Measurements from ENCODE around the gene RNF220.

The RNF220 gene

GRCh38 chr1:44519035-44519676, 114.1 kb downstream of the RNF220 start:
- no peak for TF ChIP-seq CTCF (IDR thresholded peaks at IDR 0.05; ENCODE audit: low read depth, low read length)
- no peak for DNase-seq (ENCODE audit: low read depth in 2 of 2)
- no peak overlapping the region for H3K4me3 ChIP-seq (replicated peaks in 1 of 2; ENCODE audit: low read depth in 2 of 2, low read length in 2 of 2)

- no peak for TF ChIP-seq CTCF (IDR thresholded peaks at IDR 0.05; ENCODE audit: low read depth, low read length)
- no peak for DNase-seq (ENCODE audit: low read depth in 2 of 2)
- no peak overlapping the region for H3K4me3 ChIP-seq (replicated peaks in 1 of 2; ENCODE audit: low read depth in 2 of 2, low read length in 2 of 2)
These were observed 116.5 kb downstream of the RNF220 start for GRCh38 chr1:44521378-44522080.

- DNase-seq (ENCODE audit: low read depth in 2 of 2) = no peak
- no peak for TF ChIP-seq CTCF (IDR thresholded peaks at IDR 0.05; ENCODE audit: low read depth, low read length)
- H3K4me3 ChIP-seq (replicated peaks in 1 of 2; ENCODE audit: low read depth in 2 of 2, low read length in 2 of 2) = no peak overlapping the region
These were observed 118.8 kb downstream of the RNF220 start for GRCh38 chr1:44523593-44524591.

GRCh38 chr1:44524655-44525500, 119.8 kb downstream of the RNF220 start:
- no peak overlapping the region for H3K4me3 ChIP-seq (replicated peaks in 1 of 2; ENCODE audit: low read depth in 2 of 2, low read length in 2 of 2)
- TF ChIP-seq CTCF (IDR thresholded peaks at IDR 0.05; ENCODE audit: low read depth, low read length) = no peak
- DNase-seq (ENCODE audit: low read depth in 2 of 2) = no peak

- no peak for TF ChIP-seq CTCF (IDR thresholded peaks at IDR 0.05; ENCODE audit: low read depth, low read length)
- H3K4me3 ChIP-seq (replicated peaks in 1 of 2; ENCODE audit: low read depth in 2 of 2, low read length in 2 of 2) = no peak overlapping the region
- no peak for DNase-seq (ENCODE audit: low read depth in 2 of 2)
These were observed 121.4 kb downstream of the RNF220 start for GRCh38 chr1:44526295-44527073.

Data from cardiac fibroblast (primary cell).